SK-N-SH treated with all-trans-retinoic acid at 6 μM for 48 hours (cell line): ENCODE data around the gene YIF1A.

Experiments used
- ATAC-seq: fragments of 200-7000 bp; cut with Tn5 transposase; 3 replicates; pipeline ENCODE4 v1.9.1; 2020; ENCODE audit warnings: mild to moderate bottlenecking, moderate library complexity
- ARNTL ChIP-seq: fragments of 450-650 bp; formaldehyde crosslinking; IDR thresholded peaks from 2 replicates; pipeline ENCODE4 v1.5.0; 2020; ENCODE audit warnings: low read depth, mild to moderate bottlenecking, moderate library complexity, borderline replicate concordance
- BACH2 ChIP-seq: fragments of 250-450 bp; sonication (Bioruptor Pico); IDR thresholded peaks from 2 replicates; pipeline ENCODE4 v1.9.0; 2021; ENCODE audit warnings: mild to moderate bottlenecking, borderline replicate concordance
- CREB5 ChIP-seq: fragments of 250-450 bp; sonication (Bioruptor Pico); IDR thresholded peaks from 2 replicates; pipeline ENCODE4 v1.5.1; 2020; ENCODE audit warnings: low read depth, mild to moderate bottlenecking, moderate library complexity
- CSDC2 ChIP-seq: fragments of 250-450 bp; sonication (Bioruptor Pico); IDR thresholded peaks from 2 replicates; pipeline ENCODE4 v1.5.0; 2020; ENCODE audit warnings: mild to moderate bottlenecking, moderate library complexity
- CSRNP3 ChIP-seq: fragments of 250-450 bp; sonication (Bioruptor Pico); IDR thresholded peaks from 2 replicates; pipeline ENCODE4 v1.5.1; 2021; ENCODE audit warnings: mild to moderate bottlenecking, moderate library complexity
- ESRRG ChIP-seq: fragments of 250-450 bp; sonication (Bioruptor Pico); IDR thresholded peaks from 2 replicates; pipeline ENCODE4 v1.6.1; 2021; ENCODE audit warnings: mild to moderate bottlenecking
- GLIS3 ChIP-seq: fragments of 250-450 bp; sonication (Bioruptor Pico); IDR thresholded peaks from 2 replicates; pipeline ENCODE4 v1.5.0; 2020; ENCODE audit warnings: mild to moderate bottlenecking, moderate library complexity
- ISL1 ChIP-seq: fragments of 250-450 bp; sonication (Bioruptor Pico); IDR thresholded peaks from 2 replicates; pipeline ENCODE4 v2.1.2; 2022; ENCODE audit warnings: mild to moderate bottlenecking, moderate library complexity
- PATZ1 ChIP-seq: fragments of 250-450 bp; sonication (Bioruptor Pico); IDR thresholded peaks from 2 replicates; pipeline ENCODE4 v1.8.0; 2020; ENCODE audit warnings: mild to moderate bottlenecking, moderate library complexity, borderline replicate concordance
- POU6F1 ChIP-seq: fragments of 250-450 bp; sonication (Bioruptor Pico); IDR thresholded peaks from 2 replicates; pipeline ENCODE4 v1.8.0; 2021; ENCODE audit warnings: low read depth, mild to moderate bottlenecking, moderate library complexity, borderline replicate concordance
- RARB ChIP-seq: fragments of 250-450 bp; sonication (Bioruptor Pico); IDR thresholded peaks from 2 replicates; pipeline ENCODE4 v1.8.0; 2021; ENCODE audit warnings: mild to moderate bottlenecking, moderate library complexity
- SNAI2 ChIP-seq: fragments of 250-450 bp; sonication (Bioruptor Pico); IDR thresholded peaks from 2 replicates; pipeline ENCODE4 v1.5.0; 2020; ENCODE audit warnings: mild to moderate bottlenecking, moderate library complexity
- TCF4 ChIP-seq: fragments of 250-450 bp; sonication (Bioruptor Pico); IDR thresholded peaks from 2 replicates; pipeline ENCODE4 v1.8.0; 2021; ENCODE audit warnings: mild to moderate bottlenecking, moderate library complexity, borderline replicate concordance
- TOX ChIP-seq: fragments of 250-450 bp; sonication (Bioruptor Pico); IDR thresholded peaks from 2 replicates; pipeline ENCODE4 v1.8.0; 2021; ENCODE audit warnings: mild to moderate bottlenecking, moderate library complexity, borderline replicate concordance
- TSHZ2 ChIP-seq: fragments of 250-450 bp; sonication (Bioruptor Pico); IDR thresholded peaks from 2 replicates; pipeline ENCODE4 v1.5.0; 2020; ENCODE audit warnings: mild to moderate bottlenecking, moderate library complexity
- ZC3H10 ChIP-seq: fragments of 250-450 bp; sonication (Bioruptor Pico); IDR thresholded peaks from 2 replicates; pipeline ENCODE4 v1.5.1; 2021; ENCODE audit warnings: mild to moderate bottlenecking, moderate library complexity
- ZFP3 ChIP-seq: fragments of 250-450 bp; sonication (Bioruptor Pico); IDR thresholded peaks from 2 replicates; pipeline ENCODE4 v1.5.0; 2020; ENCODE audit warnings: mild to moderate bottlenecking, moderate library complexity
- ZFP30 ChIP-seq: fragments of 450-650 bp; formaldehyde crosslinking; IDR thresholded peaks from 2 replicates; pipeline ENCODE4 v1.5.0; 2022; ENCODE audit warnings: mild to moderate bottlenecking, moderate library complexity
- ZNF565 ChIP-seq: fragments of 450-650 bp; formaldehyde crosslinking; conservative IDR thresholded peaks from 2 replicates; pipeline ENCODE4 v1.5.0; 2020; ENCODE audit warnings: low read depth, mild to moderate bottlenecking, moderate library complexity
- ZNF70 ChIP-seq: fragments of 450-650 bp; formaldehyde crosslinking; IDR thresholded peaks from 2 replicates; pipeline ENCODE4 v1.5.0; 2020; ENCODE audit warnings: mild to moderate bottlenecking, moderate library complexity
- ZNF8 ChIP-seq: fragments of 450-650 bp; formaldehyde crosslinking; IDR thresholded peaks from 2 replicates; pipeline ENCODE4 v1.5.0; 2020; ENCODE audit warnings: mild to moderate bottlenecking, moderate library complexity

The YIF1A gene

GRCh38 chr11:66263785-66264184 is 25.2 kb downstream of the YIF1A start:
- no peak for ATAC-seq
- TF ChIP-seq ZFP3 (CRISPR knock-in tag) (no peak), CREB5 (no peak)
- TF ChIP-seq, all 23 proteins: peak for 0

- ATAC-seq, result no peak
- TF ChIP-seq ZNF70 (CRISPR knock-in tag), result no peak
- TF ChIP-seq GLIS3, result no peak
- no peak for TF ChIP-seq ZNF565 (CRISPR knock-in tag)
- no peak for TF ChIP-seq CSRNP3 (CRISPR knock-in tag)
- no peak for TF ChIP-seq SNAI2
- no peak for TF ChIP-seq PATZ1
- no peak for TF ChIP-seq ZFP30 (CRISPR knock-in tag)
- no peak for TF ChIP-seq ISL1 (CRISPR knock-in tag)
- TF ChIP-seq TOX, result no peak
- TF ChIP-seq ZC3H10 (CRISPR knock-in tag), result no peak
- TF ChIP-seq TSHZ2, result no peak
- TF ChIP-seq ZNF8, result no peak
- no peak for TF ChIP-seq ZFP3 (CRISPR knock-in tag)
- TF ChIP-seq RARB (CRISPR knock-in tag), result no peak
- TF ChIP-seq CSDC2, result no peak
- no peak for TF ChIP-seq ARNTL
- TF ChIP-seq TCF4 (CRISPR knock-in tag), result no peak
- TF ChIP-seq ESRRG (CRISPR knock-in tag), result no peak
Measured at GRCh38 chr11:66263231-66263630, 25.7 kb downstream of the YIF1A start.

GRCh38 chr11:66262696-66263095 is 26.2 kb downstream of the YIF1A start:
- no peak for ATAC-seq
- no peak for TF ChIP-seq BACH2
- no peak for TF ChIP-seq PATZ1
- TF ChIP-seq RARB (CRISPR knock-in tag), result no peak
- no peak for TF ChIP-seq POU6F1
- TF ChIP-seq ZFP3 (CRISPR knock-in tag), result no peak
